Cardiac muscle cell (in vitro differentiated cells and primary cell): ENCODE measurements around the gene SIGLEC1. TPM values are rescaled to one million over a fixed set of nuclear protein-coding genes. Genes with fewer than 3 reads are reported as not detected.

Experiments
- DNase-seq, 2 donors: peaks; one replicate each; pipeline versions ENCODE4 v3.0.0 to v3.0.0-alpha.2; 2010 to 2017; ENCODE audit warnings: low read depth in 1 of 2, low spot score in 1 of 2
- H3K27ac ChIP-seq: fragments of 200-600 bp; sonication (generic); 2 replicates; pipeline ENCODE4 v1.5.1; 2016
- H3K27me3 ChIP-seq: fragments of 200-600 bp; sonication (generic); 2 replicates; pipeline ENCODE4 v1.6.0; 2016; ENCODE audit warnings: control low read depth
- H3K36me3 ChIP-seq: fragments of 200-600 bp; sonication (generic); 2 replicates; pipeline ENCODE4 v1.5.1; 2016; ENCODE audit warnings: control low read depth
- H3K4me1 ChIP-seq: fragments of 200-600 bp; sonication (generic); 2 replicates; pipeline ENCODE4 v1.8.1; 2017; ENCODE audit warnings: low read depth, mild to moderate bottlenecking, mixed run types
- H3K4me3 ChIP-seq: fragments of 200-600 bp; sonication (generic); 2 replicates; pipeline ENCODE4 v1.5.1; 2016; ENCODE audit warnings: mild to moderate bottlenecking
- H3K9me3 ChIP-seq: fragments of 200-600 bp; sonication (generic); 2 replicates; pipeline ENCODE4 v1.5.1; 2017; ENCODE audit warnings: low read depth, mild to moderate bottlenecking, control low read depth
- polyA plus RNA-seq: library from polyadenylated mRNA; unstranded; fragments of >200 nt; fragmentation: Nextera tagmentation; extraction: Ambion mirVana; gene quantifications from 2 replicates; pipeline ENCODE4 v1.2.1, GENCODE V29; 2016
- total RNA-seq: library from RNA; depleted of rRNA; stranded (reverse); fragments of >200 nt; gene quantifications from 2 replicates; pipeline ENCODE4 v1.2.3, GENCODE V29; 2016
- TF ChIP-seq, protein P1 (sequence below): IDR thresholded peaks from 2 replicates; pipeline ENCODE4 v1.5.1; 2012; ENCODE audit warnings: low read depth, mild to moderate bottlenecking, low read length

SIGLEC1 gene
- total and polyA plus RNA-seq, 2 experiments from 2014 or later: not detected

DNA sequence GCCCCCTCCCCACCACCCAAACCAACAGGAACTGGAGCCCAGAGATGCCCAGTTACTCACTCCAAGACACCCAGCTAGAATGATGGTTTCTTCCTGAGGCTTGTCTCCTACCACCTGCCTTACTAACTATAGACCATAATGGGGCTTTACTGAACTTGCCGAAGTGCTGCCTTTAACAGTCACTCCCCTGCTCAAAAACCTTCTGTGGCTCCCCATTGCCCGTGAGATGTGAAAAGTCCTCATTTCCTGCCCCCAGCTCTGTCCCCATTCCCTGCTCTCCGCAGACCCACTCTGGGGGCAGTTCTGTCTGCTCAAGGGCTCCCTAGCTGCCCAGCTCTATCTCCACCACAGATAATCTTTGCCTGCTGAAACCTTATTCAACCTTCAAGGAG is 4.9 kb downstream of the SIGLEC1 start:
- no peak for DNase-seq
- Histone ChIP-seq H3K4me3 (no peak overlapping the region), H3K27me3 (no peaks in the 10 kb centered on the region), H3K36me3 (no peaks in the 10 kb centered on the region), H3K4me1 (no peaks in the 10 kb centered on the region), H3K9me3 (no peaks in the 10 kb centered on the region), H3K27ac (no peak overlapping the region)
- TF ChIP-seq, protein P1, sequence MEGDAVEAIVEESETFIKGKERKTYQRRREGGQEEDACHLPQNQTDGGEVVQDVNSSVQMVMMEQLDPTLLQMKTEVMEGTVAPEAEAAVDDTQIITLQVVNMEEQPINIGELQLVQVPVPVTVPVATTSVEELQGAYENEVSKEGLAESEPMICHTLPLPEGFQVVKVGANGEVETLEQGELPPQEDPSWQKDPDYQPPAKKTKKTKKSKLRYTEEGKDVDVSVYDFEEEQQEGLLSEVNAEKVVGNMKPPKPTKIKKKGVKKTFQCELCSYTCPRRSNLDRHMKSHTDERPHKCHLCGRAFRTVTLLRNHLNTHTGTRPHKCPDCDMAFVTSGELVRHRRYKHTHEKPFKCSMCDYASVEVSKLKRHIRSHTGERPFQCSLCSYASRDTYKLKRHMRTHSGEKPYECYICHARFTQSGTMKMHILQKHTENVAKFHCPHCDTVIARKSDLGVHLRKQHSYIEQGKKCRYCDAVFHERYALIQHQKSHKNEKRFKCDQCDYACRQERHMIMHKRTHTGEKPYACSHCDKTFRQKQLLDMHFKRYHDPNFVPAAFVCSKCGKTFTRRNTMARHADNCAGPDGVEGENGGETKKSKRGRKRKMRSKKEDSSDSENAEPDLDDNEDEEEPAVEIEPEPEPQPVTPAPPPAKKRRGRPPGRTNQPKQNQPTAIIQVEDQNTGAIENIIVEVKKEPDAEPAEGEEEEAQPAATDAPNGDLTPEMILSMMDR: no peak

DNA sequence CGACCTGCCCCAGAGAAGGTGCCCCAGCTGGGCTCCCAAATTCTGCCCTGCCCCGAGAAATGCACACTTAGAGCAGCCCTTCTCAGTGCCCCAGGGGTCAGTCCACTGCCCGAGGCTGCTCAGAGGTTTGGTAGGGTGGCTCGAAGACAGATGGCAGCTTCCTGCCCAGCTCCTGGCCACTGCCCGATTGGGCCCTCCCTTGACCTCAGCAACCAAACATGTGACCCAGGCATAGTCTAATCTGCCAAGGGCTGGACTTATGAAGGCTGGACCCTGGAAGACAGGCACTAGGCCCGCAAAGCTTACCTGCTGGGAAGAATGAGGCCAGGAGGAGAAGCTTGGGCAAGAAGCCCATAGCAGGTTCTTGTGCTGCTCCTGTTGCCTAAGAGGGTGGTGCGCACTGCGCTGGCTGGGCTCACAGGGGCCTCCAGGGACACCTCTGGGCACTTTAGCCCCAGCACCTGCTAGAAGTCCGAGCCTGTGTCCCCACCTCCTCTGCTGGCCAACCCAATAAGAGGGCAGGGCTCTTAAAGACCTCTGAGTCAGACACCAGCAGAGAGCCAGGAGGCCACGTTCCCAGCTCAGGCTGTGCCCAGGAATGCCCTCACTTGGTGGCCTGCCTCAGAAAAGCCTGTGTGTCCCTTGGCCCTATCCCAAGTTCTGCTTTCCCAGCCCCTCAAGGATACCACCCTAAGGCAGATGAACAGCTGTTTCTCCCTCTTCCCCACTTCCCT is 5.5 kb downstream of the SIGLEC1 start:
- TF ChIP-seq, protein P1: no peak
- no peak for DNase-seq
- no peaks in the 10 kb centered on the region for H3K36me3 ChIP-seq
- no peaks in the 10 kb centered on the region for H3K9me3 ChIP-seq
- no peak overlapping the region for H3K4me3 ChIP-seq
- no peaks in the 10 kb centered on the region for H3K4me1 ChIP-seq
- no peaks in the 10 kb centered on the region for H3K27me3 ChIP-seq
- no peak overlapping the region for H3K27ac ChIP-seq

- DNase-seq: no peak
- no peaks in the 10 kb centered on the region for H3K4me1 ChIP-seq
- H3K9me3 ChIP-seq: no peaks in the 10 kb centered on the region
- H3K4me3 ChIP-seq: no peak overlapping the region
- TF ChIP-seq, protein P1: no peak
- H3K36me3 ChIP-seq: no peaks in the 10 kb centered on the region
- no peaks in the 10 kb centered on the region for H3K27me3 ChIP-seq
- no peak overlapping the region for H3K27ac ChIP-seq
Observed at GRCh38 chr20:3705970-3706739, 6.2 kb downstream of the SIGLEC1 start.

GRCh38 chr20:3705491-3705969 is 6.9 kb downstream of the SIGLEC1 start:
- DNase-seq: no peak

DNA sequence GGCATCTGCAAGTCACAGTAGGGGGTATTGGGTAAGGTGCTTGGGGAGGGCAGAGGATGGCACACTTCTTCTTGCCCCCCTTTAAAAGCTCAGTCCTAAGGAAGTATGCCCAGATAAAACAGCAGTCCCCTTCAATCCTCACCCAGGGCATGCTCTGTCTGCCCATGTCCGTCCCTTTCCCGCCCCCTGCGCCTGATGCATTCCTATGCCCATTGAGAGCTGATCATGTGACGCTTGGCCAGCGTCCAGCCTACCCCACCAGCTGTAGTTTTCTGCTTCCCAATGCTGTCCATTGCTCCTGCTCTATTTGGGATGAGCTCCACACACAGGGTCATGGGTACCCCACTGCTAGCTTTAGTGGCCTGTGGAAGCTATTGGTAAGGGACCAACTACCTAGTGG is 8.3 kb downstream of the SIGLEC1 start:
- H3K27me3 ChIP-seq: no peaks in the 10 kb centered on the region
- no peaks in the 10 kb centered on the region for H3K9me3 ChIP-seq
- H3K27ac ChIP-seq: no peak overlapping the region
- DNase-seq: no peak
- TF ChIP-seq, protein P1: no peak
- no peaks in the 10 kb centered on the region for H3K4me1 ChIP-seq
- no peaks in the 10 kb centered on the region for H3K36me3 ChIP-seq
- H3K4me3 ChIP-seq: no peak overlapping the region

More at GRCh38 chr20:3705491-3705969, 6.9 kb downstream of the SIGLEC1 start:
- no peaks in the 10 kb centered on the region for H3K36me3 ChIP-seq
- no peaks in the 10 kb centered on the region for H3K4me1 ChIP-seq
- TF ChIP-seq, protein P1: no peak
- H3K4me3 ChIP-seq: no peak overlapping the region
- no peaks in the 10 kb centered on the region for H3K27me3 ChIP-seq
- H3K27ac ChIP-seq: no peak overlapping the region
- no peaks in the 10 kb centered on the region for H3K9me3 ChIP-seq
